T47D (cell line): Measurements from ENCODE around the gene CACNB1.
"Not testable (repeated sequence)": the region's sequence is repeated elsewhere in the genome, so short reads cannot be mapped to it uniquely, and the experiment has no call there.

Experiments used
- DNase-seq, 2 experiments: peaks; one replicate each; pipeline versions ENCODE4 v3.0.0 to v3.0.0-alpha.2; 2011 to 2012; ENCODE audit warnings: low read depth in 1 of 2, low spot score in 1 of 2
- JUND ChIP-seq: IDR thresholded peaks from 2 replicates; pipeline ENCODE4 v1.6.1; 2012; ENCODE audit warnings: low read depth
- in situ Hi-C: cut with HindIII; loops from 2 replicates; pipeline ENCODE4 v1.10.0; 2016; ENCODE audit warnings: low sequenced_read_pairs, low pct_unique_long_range_greater_than_20kb

Gene CACNB1

GRCh38 chr17:39144416-39144840, 53.0 kb downstream of the CACNB1 start:
- no peak for DNase-seq
- TF ChIP-seq JUND: no peak
- in situ Hi-C loops: no loop called here

DNA sequence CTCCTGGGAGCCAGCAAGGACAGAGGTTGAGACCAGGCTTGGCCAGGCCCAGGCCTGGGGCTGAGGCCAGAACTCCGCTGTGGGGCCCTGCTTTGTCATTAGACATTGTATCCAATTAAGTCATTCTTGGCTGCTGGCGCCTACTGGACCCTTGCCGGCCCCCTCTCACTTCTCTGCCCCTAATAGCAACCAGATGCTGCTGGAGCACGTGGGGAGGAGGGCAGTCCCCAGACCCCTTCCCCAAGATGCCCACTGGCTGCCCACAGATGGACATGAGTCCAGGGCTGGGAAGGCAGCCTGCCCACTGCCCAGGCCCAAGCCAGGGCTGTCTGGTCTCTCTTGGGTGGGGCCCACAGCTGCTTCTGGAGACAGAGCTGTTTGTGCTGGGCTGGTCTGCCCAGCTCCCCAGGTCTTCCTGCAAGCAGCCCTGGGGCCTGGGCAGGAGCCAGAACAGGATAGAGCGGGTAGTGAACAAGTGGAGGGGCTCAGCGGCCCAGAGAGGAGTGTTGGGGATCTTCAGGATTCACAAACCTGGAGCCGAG, 53.8 kb downstream of the CACNB1 start:
- in situ Hi-C loops: no loop called here

GRCh38 chr17:39141915-39142664, 55.4 kb downstream of the CACNB1 start:
- no peak for DNase-seq
- TF ChIP-seq JUND: no peak
- in situ Hi-C loops: no loop called here

More for the DNA sequence above, 53.8 kb downstream of the CACNB1 start:
- no peak for TF ChIP-seq JUND
- DNase-seq: no peak

DNA sequence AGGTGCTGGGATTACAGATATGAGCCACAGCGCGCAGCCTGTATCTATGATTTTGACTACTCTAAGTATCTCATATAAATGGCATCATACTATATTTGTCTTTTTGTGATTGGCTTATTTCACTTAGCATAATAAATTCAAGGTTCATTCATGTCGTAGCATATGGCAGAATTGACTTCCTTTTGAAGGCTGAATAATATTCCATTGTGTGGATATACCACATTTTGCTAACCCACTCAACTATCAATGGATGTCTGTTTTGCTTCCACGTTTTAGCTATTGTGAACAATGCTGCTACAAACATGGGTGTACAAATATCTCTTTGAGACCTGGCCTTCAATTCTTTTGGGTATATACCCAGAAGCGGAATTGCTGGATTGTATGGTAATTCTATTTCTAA, 56.2 kb downstream of the CACNB1 start:
- no peak for TF ChIP-seq JUND
- DNase-seq: no peak
- in situ Hi-C loops: no loop called here

DNA sequence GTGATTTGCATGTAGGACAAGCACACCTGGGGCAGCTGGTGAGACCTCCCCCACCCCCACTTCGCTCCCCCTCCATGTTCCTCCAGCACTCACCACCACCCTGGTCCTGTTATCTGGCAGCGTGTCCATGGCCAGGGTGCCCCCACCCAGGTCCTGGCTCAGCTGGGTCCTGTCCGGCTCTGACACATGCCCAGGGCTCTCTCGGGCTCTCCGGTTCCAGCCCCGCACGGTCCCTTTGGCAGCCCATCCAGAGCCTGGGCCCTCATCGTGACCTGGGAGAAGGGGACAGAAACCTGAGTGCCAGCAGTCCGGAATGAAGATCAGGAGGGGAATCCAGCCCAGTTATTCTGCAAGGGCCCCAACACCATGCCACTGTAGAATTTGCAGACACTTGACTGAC, 57.9 kb downstream of the CACNB1 start:
- no peak for TF ChIP-seq JUND
- in situ Hi-C loops: no loop called here
- no peak for DNase-seq

GRCh38 chr17:39139161-39139511, 58.3 kb downstream of the CACNB1 start:
- no peak for TF ChIP-seq JUND
- in situ Hi-C loops: no loop called here
- DNase-seq: no peak

DNA sequence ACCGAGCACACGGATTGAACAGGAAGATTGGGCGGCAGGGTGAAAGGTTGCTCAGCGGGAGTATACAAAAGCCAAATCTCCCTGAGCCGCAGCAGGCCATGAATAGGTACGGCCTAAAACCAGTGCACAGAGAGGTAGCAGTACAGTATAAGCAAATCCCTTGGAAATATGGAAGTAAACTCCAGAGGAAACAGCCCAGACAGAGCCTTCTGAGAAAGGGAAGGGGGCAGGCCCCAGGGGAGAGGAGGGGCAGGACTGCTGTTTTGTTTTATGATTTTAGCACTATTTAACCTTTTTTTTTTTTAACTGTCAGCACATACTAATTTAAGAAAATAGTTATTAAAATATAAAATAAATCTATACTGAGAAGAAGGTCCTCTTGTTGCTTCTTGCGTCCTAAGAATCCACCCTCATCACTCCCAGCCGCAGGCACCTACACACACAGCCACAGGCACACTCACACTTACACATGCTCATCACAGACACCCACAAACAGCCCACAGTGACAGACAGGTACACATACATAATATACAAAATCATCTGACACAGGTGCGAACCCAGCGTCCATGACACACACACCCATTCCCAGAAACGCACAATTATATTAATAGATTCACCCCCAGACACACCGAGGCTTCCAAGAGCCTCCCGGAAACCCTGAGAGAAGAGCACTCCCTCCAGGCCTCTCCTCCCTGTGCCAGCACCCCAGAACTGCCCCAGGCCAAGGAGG, 58.9 kb downstream of the CACNB1 start:
- in situ Hi-C loops: no loop called here
- no peak for DNase-seq
- no peak for TF ChIP-seq JUND

DNA sequence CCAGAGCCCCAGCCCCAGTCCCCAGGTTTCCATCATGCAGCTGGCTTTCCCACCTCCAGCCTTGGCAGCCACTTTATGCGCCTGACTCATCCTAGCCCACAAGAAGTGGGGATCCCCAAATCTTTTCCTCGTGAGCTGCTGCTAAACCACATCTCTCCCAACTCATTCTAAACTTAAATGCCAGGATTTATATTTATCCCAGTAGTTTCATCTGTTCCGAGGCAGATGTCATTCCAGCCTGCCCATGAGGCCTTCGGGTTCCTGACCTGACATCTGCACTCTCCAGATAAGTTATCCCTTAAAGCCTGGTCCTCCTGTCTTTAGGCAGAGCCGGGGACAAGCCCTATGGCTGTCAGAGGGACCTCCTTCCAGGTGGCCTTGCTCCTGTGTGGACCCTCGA, 62.6 kb downstream of the CACNB1 start:
- in situ Hi-C loops: no loop called here
- no peak for DNase-seq
- TF ChIP-seq JUND: no peak

- in situ Hi-C loops: no loop called here
- no peak for TF ChIP-seq JUND
- DNase-seq: no peak
Measured at GRCh38 chr17:39132192-39132610, 65.3 kb downstream of the CACNB1 start.

DNA sequence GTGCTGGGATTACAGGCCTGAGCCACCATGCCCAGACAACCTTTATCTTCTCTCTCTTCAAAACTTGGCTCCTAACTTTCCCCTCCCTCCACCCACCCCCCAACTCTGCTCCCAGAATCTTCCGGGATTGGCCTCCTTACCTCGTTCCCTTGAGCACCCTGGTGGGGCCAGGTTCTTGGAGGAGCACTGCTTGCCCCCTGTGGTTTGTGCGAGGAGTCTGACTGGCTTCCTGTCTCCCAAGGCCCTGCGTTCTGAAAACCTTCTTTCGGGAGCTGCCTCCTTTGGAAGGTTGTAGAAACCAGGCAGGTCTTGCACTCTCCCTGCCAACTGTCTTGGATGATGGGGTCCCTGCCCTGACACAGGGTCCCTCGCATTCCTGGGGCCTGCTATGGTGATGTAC, 65.9 kb downstream of the CACNB1 start:
- in situ Hi-C loops: no loop called here
- DNase-seq: no peak
- no peak for TF ChIP-seq JUND

DNA sequence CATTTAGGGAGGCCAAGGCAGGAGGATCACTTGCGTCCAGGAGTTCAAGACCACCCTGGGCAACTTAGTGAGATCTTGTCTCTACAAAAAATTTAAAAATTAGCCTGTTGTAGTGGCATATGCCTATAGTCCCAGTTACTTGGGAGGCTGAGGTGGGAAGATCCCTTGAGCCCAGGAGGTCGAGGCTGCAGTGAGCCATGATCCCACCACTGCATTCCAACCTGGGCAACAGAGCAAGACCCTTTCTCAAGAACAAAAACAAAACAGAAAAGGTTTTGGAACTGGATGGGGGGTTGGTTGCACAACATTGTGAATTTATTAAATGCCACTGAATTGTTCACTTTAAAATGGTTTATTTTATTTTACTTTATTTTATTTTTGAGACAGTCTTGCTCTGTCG, 67.3 kb downstream of the CACNB1 start:
- TF ChIP-seq JUND: no peak
- in situ Hi-C loops: no loop called here

GRCh38 chr17:39129544-39129943, 67.9 kb downstream of the CACNB1 start:
- in situ Hi-C loops, DNase-seq: not testable (repeated sequence)

More for the DNA sequence above, 67.3 kb downstream of the CACNB1 start:
- no peak for DNase-seq

DNA sequence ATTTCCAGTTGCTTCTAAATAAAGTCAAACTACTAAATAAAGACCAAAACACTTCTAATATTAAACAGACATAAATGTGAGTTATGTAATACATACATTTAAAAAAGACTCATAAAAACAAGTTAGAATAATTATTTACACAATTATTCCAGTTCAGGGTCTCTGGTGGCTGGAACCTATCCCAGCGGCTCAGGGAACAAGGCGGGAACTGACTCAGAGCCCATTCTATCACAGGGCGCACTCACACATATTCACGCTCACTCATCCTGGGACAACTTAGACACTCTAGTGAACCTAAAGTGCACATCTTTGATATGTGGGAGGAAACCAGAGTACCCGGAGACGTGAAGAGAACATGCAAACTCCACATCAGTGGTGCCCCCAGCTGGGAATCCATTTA, 71.0 kb downstream of the CACNB1 start:
- no peak for DNase-seq
- in situ Hi-C loops: no loop called here
- TF ChIP-seq JUND: no peak
